Cardiac muscle cell (in vitro differentiated cells and primary cell): ENCODE measurements around the gene TAS2R10. TPM values are rescaled to one million over a fixed set of nuclear protein-coding genes. Genes with fewer than 3 reads are reported as not detected.

ENCODE experiments used
- DNase-seq, 2 donors: peaks; one replicate each; pipeline versions ENCODE4 v3.0.0 to v3.0.0-alpha.2; 2010 to 2017; ENCODE audit warnings: low read depth in 1 of 2, low spot score in 1 of 2
- H3K27ac ChIP-seq: fragments of 200-600 bp; sonication (generic); 2 replicates; pipeline ENCODE4 v1.5.1; 2016
- H3K27me3 ChIP-seq: fragments of 200-600 bp; sonication (generic); 2 replicates; pipeline ENCODE4 v1.6.0; 2016; ENCODE audit warnings: control low read depth
- H3K36me3 ChIP-seq: fragments of 200-600 bp; sonication (generic); 2 replicates; pipeline ENCODE4 v1.5.1; 2016; ENCODE audit warnings: control low read depth
- H3K4me1 ChIP-seq: fragments of 200-600 bp; sonication (generic); 2 replicates; pipeline ENCODE4 v1.8.1; 2017; ENCODE audit warnings: low read depth, mild to moderate bottlenecking, mixed run types
- H3K4me3 ChIP-seq: fragments of 200-600 bp; sonication (generic); 2 replicates; pipeline ENCODE4 v1.5.1; 2016; ENCODE audit warnings: mild to moderate bottlenecking
- H3K9me3 ChIP-seq: fragments of 200-600 bp; sonication (generic); 2 replicates; pipeline ENCODE4 v1.5.1; 2017; ENCODE audit warnings: low read depth, mild to moderate bottlenecking, control low read depth
- CTCF ChIP-seq: IDR thresholded peaks from 2 replicates; pipeline ENCODE4 v1.5.1; 2012; ENCODE audit warnings: low read depth, mild to moderate bottlenecking, low read length
- polyA plus RNA-seq: library from polyadenylated mRNA; unstranded; fragments of >200 nt; fragmentation: Nextera tagmentation; extraction: Ambion mirVana; gene quantifications from 2 replicates; pipeline ENCODE4 v1.2.1, GENCODE V29; 2016
- total RNA-seq: library from RNA; depleted of rRNA; stranded (reverse); fragments of >200 nt; gene quantifications from 2 replicates; pipeline ENCODE4 v1.2.3, GENCODE V29; 2016

The TAS2R10 gene
- total and polyA plus RNA-seq, 2 experiments from 2014 or later: 1.1 to 1.9 TPM

- H3K27me3 ChIP-seq: no peaks in the 10 kb centered on the region
- no peak overlapping the region for H3K4me3 ChIP-seq
- H3K4me1 ChIP-seq: no peaks in the 10 kb centered on the region
- no peak for DNase-seq
- no peaks in the 10 kb centered on the region for H3K36me3 ChIP-seq
- no peak overlapping the region for H3K27ac ChIP-seq
- H3K9me3 ChIP-seq: no peaks in the 10 kb centered on the region
- TF ChIP-seq CTCF: no peak
Measured at GRCh38 chr12:10838461-10838860, 12.3 kb upstream of the TAS2R10 start.

GRCh38 chr12:10829994-10830393 lies 3.8 kb upstream of the TAS2R10 start:
- DNase-seq: peak in 1 of 2 donors; percentile 6
- Histone ChIP-seq H3K27ac (no peak overlapping the region), H3K9me3 (no peaks in the 10 kb centered on the region), H3K27me3 (no peaks in the 10 kb centered on the region), H3K4me3 (no peak overlapping the region), H3K4me1 (no peaks in the 10 kb centered on the region), H3K36me3 (no peaks in the 10 kb centered on the region)
- no peak for TF ChIP-seq CTCF

GRCh38 chr12:10824957-10825356 lies 1.2 kb downstream of the TAS2R10 start:
- H3K27ac ChIP-seq: no peak overlapping the region
- DNase-seq: no peak
- H3K36me3 ChIP-seq: no peaks in the 10 kb centered on the region
- no peaks in the 10 kb centered on the region for H3K9me3 ChIP-seq
- no peak overlapping the region for H3K4me3 ChIP-seq
- no peaks in the 10 kb centered on the region for H3K4me1 ChIP-seq
- no peak for TF ChIP-seq CTCF
- no peaks in the 10 kb centered on the region for H3K27me3 ChIP-seq

- H3K36me3 ChIP-seq: no peaks in the 10 kb centered on the region
- H3K27ac ChIP-seq: no peak overlapping the region
- no peak overlapping the region for H3K4me3 ChIP-seq
- no peaks in the 10 kb centered on the region for H3K9me3 ChIP-seq
- no peaks in the 10 kb centered on the region for H3K27me3 ChIP-seq
- DNase-seq: no peak
- no peak for TF ChIP-seq CTCF
- H3K4me1 ChIP-seq: no peaks in the 10 kb centered on the region
Measured at GRCh38 chr12:10811883-10812536, 14.1 kb downstream of the TAS2R10 start.

- Histone ChIP-seq H3K4me3 (no peak within 1 kb of the TSS), H3K9me3 (no peaks in the 10 kb centered on the region), H3K36me3 (no peaks in the 10 kb centered on the region), H3K4me1 (no peaks in the 10 kb centered on the region), H3K27me3 (no peaks in the 10 kb centered on the region), H3K27ac (no peak within 1 kb of the TSS)
- DNase-seq: no peak
- no peak for TF ChIP-seq CTCF
Measured at GRCh38 chr12:10810068-10810467, 16.1 kb downstream of the TAS2R10 start, which contains the start of gene TAS2R9. Gene TAS2R9 (minus strand): TSS chr12:10810168. CDS start chr12:10810075, 93 bp downstream.
